Smooth muscle cell of the coronary artery (primary cell): ENCODE results near the gene PINLYP. TPM values are rescaled to one million over a fixed set of nuclear protein-coding genes. Genes with fewer than 3 reads are reported as not detected.

Experiments used
- total RNA-seq: library from RNA; depleted of rRNA; stranded (reverse); fragments of >200 nt; gene quantifications from 2 replicates; pipeline ENCODE4 v1.2.3, GENCODE V29; 2014; ENCODE audit warnings: low replicate concordance

The PINLYP gene
- 0.83 and 6.4 TPM in 2 replicates for total RNA-seq

DNA sequence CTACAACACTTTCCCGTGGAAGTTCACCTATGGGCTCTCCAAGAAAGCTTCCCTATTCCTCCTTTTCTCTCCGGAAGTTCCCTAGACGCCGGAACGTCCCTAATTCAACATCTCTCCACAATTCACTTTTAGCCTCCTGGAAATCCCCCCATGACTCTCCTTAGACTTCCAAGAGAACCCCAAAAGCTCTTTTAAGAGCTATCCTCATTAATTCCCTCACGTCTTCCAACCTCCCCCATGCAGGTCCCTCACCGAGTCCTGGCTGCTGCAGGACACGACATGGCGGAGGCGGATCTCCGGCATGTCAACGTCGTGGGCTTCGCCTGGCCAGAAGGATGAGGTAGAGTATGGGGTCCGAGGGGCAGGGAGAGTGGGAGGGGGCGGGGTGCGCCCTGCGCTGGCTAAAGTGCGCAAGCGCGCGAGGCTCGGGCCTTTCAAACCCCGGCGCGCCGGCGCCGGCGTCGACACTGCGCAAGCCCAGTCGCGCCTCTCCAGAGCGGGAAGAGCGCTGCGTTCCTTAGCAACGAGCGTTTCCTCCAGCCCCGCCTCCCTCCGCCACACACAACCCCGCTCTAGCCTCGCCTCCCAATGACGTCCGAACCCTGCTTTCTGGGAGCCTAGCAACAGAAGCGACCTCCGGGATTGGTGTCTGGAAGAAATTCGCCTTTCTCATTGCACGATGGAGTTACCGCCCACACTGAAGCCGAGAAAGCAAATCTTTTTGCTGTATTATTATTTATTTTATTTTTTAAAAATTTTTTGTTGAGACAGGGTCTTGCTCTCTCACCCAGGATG lies at the start of gene PINLYP, which contains the start of gene XRCC1:
Gene PINLYP, plus strand, starts transcription at position 646 of the 795 bp plus-strand sequence. CDS start 1,391 bp downstream, outside the sequence.
Gene XRCC1, minus strand, starts transcription at position 372 of the 795 bp plus-strand sequence. Its CDS starts 69 bp downstream, at position 303.

DNA sequence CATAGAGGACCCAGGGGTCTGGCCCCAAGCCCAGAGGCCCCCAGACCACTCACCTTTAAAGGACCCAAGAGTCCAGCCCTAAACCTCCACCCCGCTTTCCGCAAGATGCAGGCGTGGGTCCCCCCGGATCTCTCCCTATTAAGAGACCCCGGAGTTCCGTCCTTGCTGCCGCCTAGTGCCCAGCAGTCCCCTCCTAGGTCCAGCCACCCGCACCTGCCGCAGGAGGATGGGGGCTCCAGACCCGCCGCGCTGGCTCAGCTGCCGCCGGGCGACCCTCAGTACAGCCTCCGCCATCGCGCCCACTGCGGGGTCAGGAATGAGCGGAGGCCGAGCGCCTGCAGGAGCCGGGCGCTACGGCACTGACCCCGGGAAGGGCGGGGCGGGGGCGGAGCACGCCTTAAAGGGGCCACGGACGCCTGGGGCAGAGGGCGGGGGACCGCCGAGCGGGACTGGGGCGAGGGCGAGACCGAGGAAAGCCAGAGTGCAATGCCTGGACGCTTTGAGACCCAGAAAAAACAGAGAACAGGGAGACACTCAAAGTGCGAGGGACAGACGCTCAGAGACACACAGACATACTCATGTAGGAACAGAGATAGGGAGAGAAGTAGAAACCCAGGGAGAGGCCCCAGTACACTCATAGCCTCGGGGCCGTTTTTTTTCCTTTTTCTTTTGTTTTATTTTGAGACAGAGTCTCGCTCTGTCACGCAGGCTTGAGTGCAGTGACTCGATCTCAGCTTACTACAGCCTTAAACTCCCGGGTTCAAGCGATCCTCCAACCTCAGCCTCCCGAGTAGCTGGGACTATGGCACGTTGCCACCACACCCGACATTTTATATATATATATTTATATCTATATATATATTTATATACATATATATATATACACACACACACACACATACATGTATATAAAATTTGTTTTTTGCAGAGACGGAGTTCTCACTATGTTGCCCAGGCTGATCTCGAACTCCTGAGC lies 48.4 kb upstream of the PINLYP start, which contains the start of gene ETHE1:
Gene ETHE1, minus strand, starts transcription at position 318 of the 976 bp plus-strand sequence. Its CDS starts 24 bp downstream, at position 294.

DNA sequence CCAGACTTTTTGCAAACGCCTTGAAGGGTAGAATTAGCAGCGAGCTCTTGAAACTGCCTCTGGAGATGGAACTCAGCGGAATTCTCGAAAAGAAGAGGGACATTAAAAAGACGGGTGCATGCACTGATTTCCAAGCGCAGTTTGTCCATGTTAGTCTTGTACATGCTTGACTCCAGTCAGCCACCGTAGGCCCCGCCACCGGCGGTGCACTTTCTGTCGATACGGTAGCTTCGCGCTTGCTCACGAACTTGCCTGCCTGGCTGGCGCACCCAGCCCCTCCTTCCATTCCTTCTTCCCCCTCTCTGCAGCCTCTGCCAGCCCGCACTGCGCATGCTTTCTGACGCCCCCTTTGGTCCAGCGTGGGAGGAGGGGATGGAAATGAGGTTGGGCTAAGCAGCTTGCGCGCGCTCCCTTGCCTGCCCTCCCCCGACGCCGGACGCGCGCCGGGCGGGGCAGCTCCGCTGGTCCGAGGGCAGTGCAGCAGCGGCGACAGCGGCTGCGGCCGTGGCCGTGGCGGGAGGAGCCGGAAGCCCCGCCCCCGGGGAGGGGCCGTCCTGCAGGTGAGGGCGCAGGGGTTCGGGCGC lies 42.5 kb upstream of the PINLYP start, which contains the start of gene ZNF575:
Gene ZNF575, plus strand, starts transcription at position 227 of the 584 bp plus-strand sequence. CDS start 1,235 bp downstream, outside the sequence.

DNA sequence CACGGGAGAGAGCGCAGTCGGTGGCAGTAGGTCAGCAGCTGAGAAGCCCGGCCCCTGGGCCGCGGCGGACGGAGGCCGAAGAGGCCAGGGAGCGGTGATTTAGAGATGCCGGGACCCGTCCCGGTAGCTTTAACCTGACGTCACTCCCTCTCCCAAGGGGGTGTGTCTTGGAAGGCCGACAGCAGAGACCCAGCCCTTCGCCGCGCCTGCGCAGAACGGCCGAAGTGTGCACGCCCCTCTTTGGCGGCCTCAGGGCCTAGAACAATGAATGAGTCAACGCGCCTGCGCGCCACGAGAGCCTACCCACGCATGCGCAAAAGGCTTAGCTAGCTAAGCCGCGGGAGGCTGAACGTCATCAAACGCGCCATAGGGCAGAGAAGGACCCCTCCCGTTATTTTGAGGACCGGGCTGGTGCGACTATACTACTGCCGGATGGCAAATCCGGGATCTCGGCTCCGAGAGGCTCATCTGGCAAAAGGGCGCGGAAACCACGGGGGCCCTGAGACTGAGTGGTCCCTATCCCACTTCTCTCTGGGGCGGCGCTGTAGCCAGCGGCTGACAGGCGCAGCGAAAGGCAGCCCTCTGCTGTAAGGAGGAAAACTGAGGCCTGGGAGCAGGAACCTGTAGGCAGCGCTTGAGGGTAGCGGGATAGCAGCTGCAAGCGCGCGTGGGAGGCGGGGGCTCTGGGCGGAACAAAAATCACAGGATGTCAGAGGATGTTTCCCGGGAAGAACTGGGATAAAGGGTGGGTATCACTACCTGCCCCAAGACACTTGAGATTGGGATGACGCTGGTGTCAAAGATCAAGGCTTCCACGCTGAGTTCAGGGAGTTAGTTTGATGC lies 20.6 kb downstream of the PINLYP start, which contains the start of the genes IRGQ and ZNF576:
Gene IRGQ, minus strand, starts transcription at position 136 of the 843 bp plus-strand sequence. CDS start 796 bp downstream, outside the sequence.
Gene ZNF576, plus strand, starts transcription at position 597 of the 843 bp plus-strand sequence. CDS start 514 bp downstream, outside the sequence.

DNA sequence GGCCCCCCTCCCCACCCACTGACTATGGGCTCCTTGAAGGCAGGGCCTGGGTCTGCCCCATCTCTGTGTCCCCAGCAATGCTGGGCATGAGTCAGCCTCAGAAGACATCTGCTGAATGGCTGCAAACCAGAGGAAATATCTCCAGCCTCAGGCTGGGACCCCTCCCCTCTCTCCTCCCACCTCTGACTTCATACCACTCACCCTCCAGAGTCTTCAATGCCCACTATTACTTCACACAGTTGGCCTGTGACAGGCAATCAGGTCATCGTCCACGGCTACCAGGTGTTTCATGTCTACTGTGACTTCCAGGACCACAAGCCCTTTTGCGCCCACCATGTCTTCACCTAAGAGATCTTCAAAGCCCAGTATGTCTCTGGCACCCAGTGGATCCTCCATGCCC lies 36.2 kb downstream of the PINLYP start, which contains the start of gene SRRM5:
Gene SRRM5, plus strand, starts transcription at position 301 of the 400 bp plus-strand sequence. Its CDS starts 34 bp downstream, at position 335.

DNA sequence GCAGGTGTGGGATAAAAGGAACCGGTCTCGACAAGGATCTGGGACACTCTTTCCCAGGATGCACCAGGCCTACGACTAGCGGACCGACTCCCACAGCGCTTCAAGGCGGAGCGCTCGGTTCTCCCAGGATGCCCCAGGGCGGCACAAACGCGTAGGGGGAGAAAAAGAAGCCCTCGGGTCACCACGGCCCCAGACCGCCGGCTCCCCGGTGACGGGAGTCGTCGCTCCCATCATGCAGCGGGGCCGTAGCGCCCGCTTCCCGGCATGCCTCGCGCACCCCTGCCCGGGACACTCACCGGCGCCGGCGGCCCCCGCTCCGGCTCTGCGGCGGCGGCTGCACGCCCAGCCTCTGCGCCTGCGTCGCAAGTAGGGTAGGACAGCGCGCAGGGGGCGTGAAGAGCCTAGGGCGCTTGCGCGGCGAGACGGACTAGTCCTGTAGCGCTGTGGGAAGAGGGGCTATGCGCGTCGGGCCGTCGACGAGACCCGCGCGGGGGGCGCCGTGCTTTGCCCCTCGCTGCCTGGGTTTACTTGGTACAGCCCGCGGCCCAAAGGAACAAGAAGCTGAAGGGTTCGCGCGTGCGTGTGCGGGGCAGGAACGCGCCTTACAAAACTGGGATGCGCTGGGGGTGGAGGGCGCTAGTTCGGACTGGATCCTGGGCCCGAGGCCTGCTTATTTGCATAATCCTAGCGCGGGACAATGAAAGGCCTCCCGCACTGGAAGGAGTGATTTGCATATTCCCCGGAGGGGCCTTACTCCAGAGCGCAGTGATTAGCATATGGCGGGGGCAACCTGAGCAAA lies 43.9 kb downstream of the PINLYP start, which contains the start of gene ZNF428:
Gene ZNF428, minus strand, starts transcription at position 368 of the 799 bp plus-strand sequence. CDS start 5,325 bp downstream, outside the sequence.

Other genes with a start within 250 kb of the PINLYP start
- gene CD177, start 222.1 kb upstream of the PINLYP start, total RNA-seq = 0.12 TPM in 1 of 2 replicates, not detected in the other
- not detected in 2 replicates for gene TEX101, start 160.9 kb upstream of the PINLYP start, total RNA-seq
- gene LYPD3, start 110.2 kb upstream of the PINLYP start, total RNA-seq = 0.08 TPM in 1 of 2 replicates, not detected in the other
- gene PHLDB3, start 71.1 kb upstream of the PINLYP start, total RNA-seq = 14.2 and 33.9 TPM in 2 replicates
- gene ETHE1, start 48.6 kb upstream of the PINLYP start, total RNA-seq = 115 and 156 TPM in 2 replicates
- gene ZNF575, start 42.6 kb upstream of the PINLYP start, total RNA-seq = 0.08 and 0.12 TPM in 2 replicates
- 11.2 and 18.5 TPM in 2 replicates for gene XRCC1, start 274 bp upstream of the PINLYP start, total RNA-seq
- gene IRGQ, start 20.3 kb downstream of the PINLYP start, total RNA-seq = 17.1 and 22.7 TPM in 2 replicates
- gene ZNF576, start 20.8 kb downstream of the PINLYP start, total RNA-seq = 8.0 and 11.8 TPM in 2 replicates
- gene SRRM5, start 36.3 kb downstream of the PINLYP start, total RNA-seq = not detected in 2 replicates
- 38.0 and 53.7 TPM in 2 replicates for gene ZNF428, start 43.8 kb downstream of the PINLYP start, total RNA-seq
- 1.7 and 3.4 TPM in 2 replicates for gene CADM4, start 64.0 kb downstream of the PINLYP start, total RNA-seq
- gene PLAUR, start 94.4 kb downstream of the PINLYP start, total RNA-seq = 38.0 and 43.1 TPM in 2 replicates
- gene IRGC, start 140.3 kb downstream of the PINLYP start, total RNA-seq = not detected in 2 replicates
- 8.7 and 9.1 TPM in 2 replicates for gene SMG9, start 179.2 kb downstream of the PINLYP start, total RNA-seq
- 3.4 and 7.5 TPM in 2 replicates for gene KCNN4, start 205.2 kb downstream of the PINLYP start, total RNA-seq
- gene LYPD5, start 226.6 kb downstream of the PINLYP start, total RNA-seq = 0.68 and 1.2 TPM in 2 replicates